ENCODE measurements around the gene DCAF5. TPM values are rescaled to one million over a fixed set of nuclear protein-coding genes. Genes with fewer than 3 reads are reported as not detected.

Gene DCAF5
- total and polyA plus RNA-seq, 2 of the 8 experiments (the other 6 are each of a cell fraction or from before 2014, with no cell fraction given) = 24.3 to 31.0 TPM

- Histone ChIP-seq H2BK5ac (ENCODE audit: low read depth, low read length) (no peak overlapping the region), H3K23ac (ENCODE audit: insufficient read length) (no peak overlapping the region), H3K4me2 (ENCODE audit: insufficient read depth in 1 of 2, low read depth in 2 of 2, low read length in 2 of 2) (no peak overlapping the region), H3K27ac (ENCODE audit: low read depth, low read length) (no peak overlapping the region), H4K20me1 (replicated peaks in 1 of 2; ENCODE audit: control insufficient read depth in 1 of 2, insufficient read depth in 2 of 2, low read length in 2 of 2) (peaks cover 0 to 2% of the 10 kb centered on the region in 2 experiments), H3K27me3 (replicated peaks in 1 of 4; ENCODE audit: control insufficient read depth in 3 of 4, extremely low read depth in 1 of 4, insufficient read depth in 3 of 4, low read length in 3 of 4) (no peaks in the 10 kb centered on the region), H4K5ac (ENCODE audit: insufficient read length, low read depth, low read length) (no peak overlapping the region), H3K14ac (ENCODE audit: insufficient read length) (no peak overlapping the region), H3K79me1 (ENCODE audit: low read depth, low read length) (no peaks in the 10 kb centered on the region), H3K23me2 (ENCODE audit: low read depth, low read length) (no peaks in the 10 kb centered on the region), H2BK12ac (ENCODE audit: low read depth, low read length) (no peak overlapping the region), H3K79me2 (ENCODE audit: control insufficient read depth in 1 of 2, insufficient read depth in 2 of 2, low read length in 2 of 2) (no peaks in the 10 kb centered on the region), H3K9me3 (ENCODE audit: insufficient read depth in 2 of 2, low read depth in 1 of 2, low read length in 1 of 2) (no peaks in the 10 kb centered on the region), H4K8ac (ENCODE audit: extremely low read depth, insufficient read depth, low read length) (no peak overlapping the region), H2BK20ac (ENCODE audit: low read length) (no peak overlapping the region), H3K9ac (replicated peaks in 1 of 4; ENCODE audit: extremely low read depth in 1 of 4, low read depth in 3 of 4, low read length in 3 of 4) (no peak overlapping the region), H2BK15ac (ENCODE audit: low read length) (no peak overlapping the region), H4K91ac (replicated peaks; ENCODE audit: insufficient read length, low read length) (no peak overlapping the region), H3K4me3 (ENCODE audit: extremely low read depth in 1 of 4, insufficient read depth in 2 of 4, low read depth in 3 of 4, low read length in 4 of 4) (no peak overlapping the region), H3K18ac (ENCODE audit: extremely low read depth, low read length) (no peak overlapping the region), H3K4me1 (replicated peaks in 1 of 4; ENCODE audit: control insufficient read depth in 3 of 4, insufficient read depth in 4 of 4, low read length in 3 of 4) (peaks cover 3 to 11% (median 8%) of the 10 kb centered on the region in 4 experiments; a peak in 6 of 7 replicates), H2AFZ (ENCODE audit: low read length) (no peak overlapping the region), H3K56ac (replicated peaks; ENCODE audit: insufficient read length, low read depth, low read length) (no peak overlapping the region), H3K36me3 (ENCODE audit: control insufficient read depth in 2 of 4, insufficient read depth in 4 of 4, low read length in 3 of 4) (peaks cover 3 to 10% (median 5%) of the 10 kb centered on the region in 4 experiments; a peak in 3 of 8 replicates), H2AK5ac (ENCODE audit: low read depth, low read length) (no peak overlapping the region), H3K4ac (replicated peaks; ENCODE audit: insufficient read length, low read depth, low read length) (no peak overlapping the region), H2BK120ac (replicated peaks; ENCODE audit: low read depth, low read length) (no peak overlapping the region)
- POLR2A ChIA-PET (ENCODE audit: partially characterized antibody) = interaction anchor here (1.0 kb wide), 1 partner anchor 117 kb away, joined by 3 read pairs; no protein-coding TSS in a partner anchor
- DNase-seq (ENCODE audit: low read depth in 1 of 2, low spot score in 2 of 2) = no peak
- no peak for FAIRE-seq
- CTCF ChIA-PET (ENCODE audit: partially characterized antibody) = interaction anchor here (0.7 to 2.7 kb wide), 14 partner anchors 9 to 229 kb away, joined by 3 to 16 read pairs (median 4); no protein-coding TSS in a partner anchor
- TF ChIP-seq RAD21 (IDR thresholded peaks at IDR 0.05 in 1 of 2, conservative IDR thresholded peaks at IDR 0.05 in 1 of 2; ENCODE audit: low read depth in 2 of 2, low read length in 2 of 2) = no peak
- TF ChIP-seq CHD1 (IDR thresholded peaks at IDR 0.05; ENCODE audit: low read depth, low read length) = no peak
- no peak for TF ChIP-seq ATF3 (IDR thresholded peaks at IDR 0.05; ENCODE audit: insufficient read depth, low read depth, low read length)
- no peak for TF ChIP-seq EGR1 (IDR thresholded peaks at IDR 0.05; ENCODE audit: borderline replicate concordance, low read depth, low read length)
- TF ChIP-seq KDM4A (IDR thresholded peaks at IDR 0.05; ENCODE audit: low read depth, low read length, severe bottlenecking) = no peak
- TF ChIP-seq USF2 (IDR thresholded peaks at IDR 0.05; ENCODE audit: low read length) = no peak
- TF ChIP-seq GTF2F1 (IDR thresholded peaks at IDR 0.05; ENCODE audit: borderline replicate concordance, low read depth, low read length) = no peak
- no peak for TF ChIP-seq CBX5 (IDR thresholded peaks at IDR 0.05; ENCODE audit: low read depth, low read length)
- TF ChIP-seq PHF8 (conservative IDR thresholded peaks at IDR 0.05; ENCODE audit: low read depth, low read length) = no peak
- no peak for TF ChIP-seq RBBP5 (IDR thresholded peaks at IDR 0.05; ENCODE audit: borderline replicate concordance, low read depth, low read length)
- TF ChIP-seq TBP (IDR thresholded peaks at IDR 0.05; ENCODE audit: low read depth, low read length) = no peak
- no peak for TF ChIP-seq CEBPB (IDR thresholded peaks at IDR 0.05; ENCODE audit: low read depth, low read length)
Measured at GRCh38 chr14:69092840-69093422, 60.0 kb downstream of the DCAF5 start.
